ENCODE data around the gene TSNAX.
A peak's percentile ranks its signal among the peaks of the same experiment; 100 is the strongest.

Gene TSNAX

DNA sequence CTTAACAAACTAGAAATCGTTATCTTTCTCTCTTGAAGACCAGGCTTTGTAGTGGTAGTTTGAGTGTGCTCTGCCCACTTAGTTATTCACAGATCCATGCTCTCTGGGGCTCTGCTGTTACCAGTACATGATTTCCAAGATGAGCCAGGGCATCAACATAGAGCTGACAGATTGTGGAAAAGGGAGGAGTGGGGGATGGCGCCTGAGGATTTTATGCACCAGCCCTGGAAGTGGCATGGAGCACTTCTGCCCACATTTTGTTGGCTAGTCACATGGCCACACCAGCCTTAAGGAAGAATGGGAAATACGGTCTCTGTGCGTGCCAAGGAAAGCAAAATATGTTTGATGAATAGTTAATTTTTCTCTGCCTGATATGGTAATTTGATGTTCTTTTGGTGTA, 18.2 kb downstream of the TSNAX start:
- no peak overlapping the region for H3K4me3 ChIP-seq (replicated peaks; ENCODE audit: insufficient read depth, low read length)
- no peak overlapping the region for H3K27ac ChIP-seq (replicated peaks)
- DNase-seq (ENCODE audit: low read depth in 1 of 2, low spot score in 1 of 2) = no peak
- TF ChIP-seq, protein P1, sequence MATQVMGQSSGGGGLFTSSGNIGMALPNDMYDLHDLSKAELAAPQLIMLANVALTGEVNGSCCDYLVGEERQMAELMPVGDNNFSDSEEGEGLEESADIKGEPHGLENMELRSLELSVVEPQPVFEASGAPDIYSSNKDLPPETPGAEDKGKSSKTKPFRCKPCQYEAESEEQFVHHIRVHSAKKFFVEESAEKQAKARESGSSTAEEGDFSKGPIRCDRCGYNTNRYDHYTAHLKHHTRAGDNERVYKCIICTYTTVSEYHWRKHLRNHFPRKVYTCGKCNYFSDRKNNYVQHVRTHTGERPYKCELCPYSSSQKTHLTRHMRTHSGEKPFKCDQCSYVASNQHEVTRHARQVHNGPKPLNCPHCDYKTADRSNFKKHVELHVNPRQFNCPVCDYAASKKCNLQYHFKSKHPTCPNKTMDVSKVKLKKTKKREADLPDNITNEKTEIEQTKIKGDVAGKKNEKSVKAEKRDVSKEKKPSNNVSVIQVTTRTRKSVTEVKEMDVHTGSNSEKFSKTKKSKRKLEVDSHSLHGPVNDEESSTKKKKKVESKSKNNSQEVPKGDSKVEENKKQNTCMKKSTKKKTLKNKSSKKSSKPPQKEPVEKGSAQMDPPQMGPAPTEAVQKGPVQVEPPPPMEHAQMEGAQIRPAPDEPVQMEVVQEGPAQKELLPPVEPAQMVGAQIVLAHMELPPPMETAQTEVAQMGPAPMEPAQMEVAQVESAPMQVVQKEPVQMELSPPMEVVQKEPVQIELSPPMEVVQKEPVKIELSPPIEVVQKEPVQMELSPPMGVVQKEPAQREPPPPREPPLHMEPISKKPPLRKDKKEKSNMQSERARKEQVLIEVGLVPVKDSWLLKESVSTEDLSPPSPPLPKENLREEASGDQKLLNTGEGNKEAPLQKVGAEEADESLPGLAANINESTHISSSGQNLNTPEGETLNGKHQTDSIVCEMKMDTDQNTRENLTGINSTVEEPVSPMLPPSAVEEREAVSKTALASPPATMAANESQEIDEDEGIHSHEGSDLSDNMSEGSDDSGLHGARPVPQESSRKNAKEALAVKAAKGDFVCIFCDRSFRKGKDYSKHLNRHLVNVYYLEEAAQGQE (IDR thresholded peaks at IDR 0.05; ENCODE audit: insufficient replicate concordance, low read depth) = no peak
- TF ChIP-seq GABPA (IDR thresholded peaks at IDR 0.05; ENCODE audit: low read depth) = no peak
- no peaks in the 10 kb centered on the region for H3K27me3 ChIP-seq (ENCODE audit: insufficient read depth, poor library complexity, severe bottlenecking)

GRCh38 chr1:231549733-231550447, 21.4 kb downstream of the TSNAX start:
- TF ChIP-seq POLR2AphosphoS5 (IDR thresholded peaks at IDR 0.05; ENCODE audit: low read depth) = no peak
- TF ChIP-seq, protein P1 (IDR thresholded peaks at IDR 0.05; ENCODE audit: insufficient replicate concordance, low read depth) = no peak
- no peak for TF ChIP-seq CTCF (IDR thresholded peaks at IDR 0.05; ENCODE audit: insufficient read depth, low read length)
- no peak for TF ChIP-seq SPI1 (IDR thresholded peaks at IDR 0.05; ENCODE audit: borderline replicate concordance, low read depth)
- H3K4me3 ChIP-seq (replicated peaks; ENCODE audit: insufficient read depth, low read length) = no peak overlapping the region
- H3K27me3 ChIP-seq (ENCODE audit: insufficient read depth, poor library complexity, severe bottlenecking) = no peaks in the 10 kb centered on the region
- no peak for DNase-seq (ENCODE audit: low read depth in 1 of 2, low spot score in 1 of 2)
- H3K27ac ChIP-seq (replicated peaks) = no peak overlapping the region

GRCh38 chr1:231550448-231550781, 21.9 kb downstream of the TSNAX start:
- TF ChIP-seq SPI1 (IDR thresholded peaks at IDR 0.05; ENCODE audit: borderline replicate concordance, low read depth) (no peak), CTCF (IDR thresholded peaks at IDR 0.05; ENCODE audit: insufficient read depth, low read length) (peak; percentile 31)
- DNase-seq (ENCODE audit: low read depth in 1 of 2, low spot score in 1 of 2) = peak in 1 of 2 experiments; percentile 28
- no peak overlapping the region for H3K27ac ChIP-seq (replicated peaks)
- no peaks in the 10 kb centered on the region for H3K27me3 ChIP-seq (ENCODE audit: insufficient read depth, poor library complexity, severe bottlenecking)
- H3K4me3 ChIP-seq (replicated peaks; ENCODE audit: insufficient read depth, low read length) = no peak overlapping the region

- H3K27ac ChIP-seq (replicated peaks) = no peak overlapping the region
- no peak for TF ChIP-seq CTCF (IDR thresholded peaks at IDR 0.05; ENCODE audit: insufficient read depth, low read length)
- no peak for TF ChIP-seq GABPA (IDR thresholded peaks at IDR 0.05; ENCODE audit: low read depth)
- no peak for TF ChIP-seq SPI1 (IDR thresholded peaks at IDR 0.05; ENCODE audit: borderline replicate concordance, low read depth)
- TF ChIP-seq, protein P1 (IDR thresholded peaks at IDR 0.05; ENCODE audit: insufficient replicate concordance, low read depth) = no peak
- no peak for TF ChIP-seq POLR2AphosphoS5 (IDR thresholded peaks at IDR 0.05; ENCODE audit: low read depth)
- DNase-seq (ENCODE audit: low read depth in 1 of 2, low spot score in 1 of 2) = no peak
- no peaks in the 10 kb centered on the region for H3K27me3 ChIP-seq (ENCODE audit: insufficient read depth, poor library complexity, severe bottlenecking)
- no peak overlapping the region for H3K4me3 ChIP-seq (replicated peaks; ENCODE audit: insufficient read depth, low read length)
Observed at GRCh38 chr1:231553320-231553719, 24.9 kb downstream of the TSNAX start.

Data from HL-60 (cell line).